Breast epithelium (tissue), 4 donors: ENCODE measurements around the gene PPIB. TPM values are rescaled to one million over a fixed set of nuclear protein-coding genes. Genes with fewer than 3 reads are reported as not detected.

ENCODE experiments used
- DNase-seq, 2 donors: peaks; one replicate each; pipeline ENCODE4 v3.0.0-alpha.2; 2019; ENCODE audit warnings: low spot score in 2 of 2
- H3K27ac ChIP-seq, 2 donors: fragments of 200-600 bp; sonication (generic) in 1 of 2; one replicate each; pipeline ENCODE4 v1.5.1; 2016 to 2019; ENCODE audit warnings: mild to moderate bottlenecking in 1 of 2
- H3K27me3 ChIP-seq, 2 donors: fragments of 200-600 bp; sonication (generic) in 1 of 2; one replicate each; pipeline versions ENCODE4 v1.5.1 to v1.6.0; 2017 to 2019; ENCODE audit warnings: control low read depth in 1 of 2, mild to moderate bottlenecking in 1 of 2
- H3K36me3 ChIP-seq: fragments of 200-600 bp; one replicate; pipeline ENCODE4 v1.5.1; 2019
- H3K4me1 ChIP-seq, 2 donors: fragments of 200-600 bp; sonication (generic); one replicate each; pipeline ENCODE4 v1.5.1; 2016 to 2019; ENCODE audit warnings: control low read depth in 1 of 2
- H3K4me3 ChIP-seq, 3 donors: fragments of 200-600 bp; sonication (generic); 1 replicate in 2 of 3; 2 replicates in 1 of 3; pipeline ENCODE4 v1.5.1; 2016 to 2019; ENCODE audit warnings: mild to moderate bottlenecking in 3 of 3, moderate library complexity in 2 of 3
- H3K9me3 ChIP-seq, 2 donors: fragments of 200-600 bp; sonication (generic) in 1 of 2; one replicate each; pipeline ENCODE4 v1.5.1; 2016 to 2019; ENCODE audit warnings: control low read depth in 1 of 2
- POLR2A ChIP-seq: fragments of 450-650 bp; IDR thresholded peaks from one replicate; pipeline ENCODE4 v1.6.1; 2016; ENCODE audit warnings: antibody characterized with exemption, mild to moderate bottlenecking, moderate library complexity
- POLR2AphosphoS5 ChIP-seq, 3 donors: sonication (generic); formaldehyde crosslinking; IDR thresholded peaks; one replicate each; pipeline ENCODE4 v1.6.1; 2017; ENCODE audit warnings: antibody characterized with exemption in 3 of 3
- intact Hi-C: fragments of 100-400 bp; cut with DNase I; formaldehyde crosslinking; loops from one replicate; pipeline ENCODE4 v1.15.1; 2023; ENCODE audit warnings: low total_unique reads
- total RNA-seq, 3 donors: library from RNA; depleted of rRNA; stranded (reverse); fragments of >200 nt; gene quantifications; one replicate each; pipeline ENCODE4 v1.1.0, GENCODE V29; 2016
- TF ChIP-seq, protein P1 (sequence below), 3 donors: fragments of 450-650 bp; IDR thresholded peaks; one replicate each; pipeline ENCODE4 v1.5.1; 2016 to 2017; ENCODE audit warnings: antibody characterized with exemption in 3 of 3, mild to moderate bottlenecking in 3 of 3, moderate library complexity in 3 of 3

Gene PPIB
- total RNA-seq, 3 donors from 2014 or later: 239 to 331 (median 312) TPM

- Histone ChIP-seq H3K4me3 (no peak overlapping the region), H3K27me3 (no peaks in the 10 kb centered on the region), H3K27ac (peak overlapping the region in 1 of 2 donors; percentile 20), H3K9me3 (no peaks in the 10 kb centered on the region), H3K36me3 (no peaks in the 10 kb centered on the region), H3K4me1 (no peaks in the 10 kb centered on the region)
- TF ChIP-seq, protein P1, sequence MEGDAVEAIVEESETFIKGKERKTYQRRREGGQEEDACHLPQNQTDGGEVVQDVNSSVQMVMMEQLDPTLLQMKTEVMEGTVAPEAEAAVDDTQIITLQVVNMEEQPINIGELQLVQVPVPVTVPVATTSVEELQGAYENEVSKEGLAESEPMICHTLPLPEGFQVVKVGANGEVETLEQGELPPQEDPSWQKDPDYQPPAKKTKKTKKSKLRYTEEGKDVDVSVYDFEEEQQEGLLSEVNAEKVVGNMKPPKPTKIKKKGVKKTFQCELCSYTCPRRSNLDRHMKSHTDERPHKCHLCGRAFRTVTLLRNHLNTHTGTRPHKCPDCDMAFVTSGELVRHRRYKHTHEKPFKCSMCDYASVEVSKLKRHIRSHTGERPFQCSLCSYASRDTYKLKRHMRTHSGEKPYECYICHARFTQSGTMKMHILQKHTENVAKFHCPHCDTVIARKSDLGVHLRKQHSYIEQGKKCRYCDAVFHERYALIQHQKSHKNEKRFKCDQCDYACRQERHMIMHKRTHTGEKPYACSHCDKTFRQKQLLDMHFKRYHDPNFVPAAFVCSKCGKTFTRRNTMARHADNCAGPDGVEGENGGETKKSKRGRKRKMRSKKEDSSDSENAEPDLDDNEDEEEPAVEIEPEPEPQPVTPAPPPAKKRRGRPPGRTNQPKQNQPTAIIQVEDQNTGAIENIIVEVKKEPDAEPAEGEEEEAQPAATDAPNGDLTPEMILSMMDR (IDR thresholded peaks at IDR 0.05): no peak
- TF ChIP-seq POLR2A (no peak), POLR2AphosphoS5 (IDR thresholded peaks at IDR 0.05) (no peak)
- intact Hi-C loops: no loop called here
- no peak for DNase-seq
Measured at GRCh38 chr15:64144565-64145281, 18.1 kb downstream of the PPIB start.

- no peaks in the 10 kb centered on the region for H3K36me3 ChIP-seq
- H3K27ac ChIP-seq: no peak overlapping the region
- TF ChIP-seq POLR2A (no peak), POLR2AphosphoS5 (IDR thresholded peaks at IDR 0.05) (no peak)
- TF ChIP-seq, protein P1 (IDR thresholded peaks at IDR 0.05): no peak
- no peak overlapping the region for H3K4me3 ChIP-seq
- DNase-seq: no peak
- H3K9me3 ChIP-seq: no peaks in the 10 kb centered on the region
- intact Hi-C loops: no loop called here
- no peaks in the 10 kb centered on the region for H3K4me1 ChIP-seq
- H3K27me3 ChIP-seq: no peaks in the 10 kb centered on the region
Measured at GRCh38 chr15:64144192-64144564, 18.6 kb downstream of the PPIB start.

- Histone ChIP-seq H3K27me3 (no peaks in the 10 kb centered on the region), H3K27ac (no peak overlapping the region), H3K4me3 (no peak overlapping the region), H3K9me3 (no peaks in the 10 kb centered on the region), H3K36me3 (no peaks in the 10 kb centered on the region), H3K4me1 (no peaks in the 10 kb centered on the region)
- intact Hi-C loops: no loop called here
- no peak for DNase-seq
- TF ChIP-seq, protein P1 (IDR thresholded peaks at IDR 0.05): no peak
Measured at GRCh38 chr15:64143276-64143675, 19.5 kb downstream of the PPIB start.

DNA sequence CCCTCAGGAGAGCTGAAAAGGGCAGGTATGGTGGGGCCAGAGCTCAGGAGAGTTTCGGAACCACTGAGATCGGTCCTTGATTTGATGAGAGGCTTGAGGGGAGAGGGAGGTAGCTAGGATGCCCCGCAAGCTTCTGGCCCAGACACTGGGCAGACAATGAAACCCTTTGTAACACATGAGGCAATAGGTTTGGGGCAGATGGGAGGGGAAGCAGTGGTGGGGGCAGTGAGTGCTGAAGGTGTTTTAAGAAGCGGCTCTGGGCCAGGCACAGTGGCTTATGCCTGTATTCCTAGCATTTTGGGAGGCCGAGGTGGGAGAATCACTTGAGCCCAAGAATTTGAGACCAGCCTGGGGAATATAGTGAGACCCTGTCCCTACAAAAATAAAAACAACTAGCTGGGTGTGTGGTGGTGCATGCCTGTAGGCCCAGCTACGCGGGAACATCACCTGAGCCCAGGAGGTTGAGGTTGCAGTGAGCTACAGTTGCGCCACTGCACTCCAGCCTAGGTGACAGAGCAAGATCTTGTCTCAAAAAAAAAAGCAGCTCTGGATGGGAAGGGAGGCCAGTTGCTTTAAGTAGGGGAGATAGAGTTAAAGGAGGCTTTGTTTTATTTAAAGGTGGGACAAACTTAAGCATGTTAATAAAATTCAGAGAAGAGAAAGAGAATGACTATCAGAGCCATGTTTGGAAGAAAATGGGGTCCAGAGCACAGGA lies 20.9 kb downstream of the PPIB start:
- H3K36me3 ChIP-seq: no peaks in the 10 kb centered on the region
- intact Hi-C loops: no loop called here

More for the DNA sequence above, 20.9 kb downstream of the PPIB start:
- Histone ChIP-seq H3K4me1 (no peaks in the 10 kb centered on the region), H3K27ac (peak overlapping the region in 1 of 2 donors; percentile 37), H3K4me3 (no peak overlapping the region), H3K9me3 (no peaks in the 10 kb centered on the region), H3K27me3 (no peaks in the 10 kb centered on the region)
- no peak for DNase-seq
- TF ChIP-seq, protein P1 (IDR thresholded peaks at IDR 0.05): no peak
- TF ChIP-seq POLR2AphosphoS5 (IDR thresholded peaks at IDR 0.05) (no peak), POLR2A (no peak)
